GM18498 (cell line): ENCODE measurements around the gene LITAF.

Source experiments
- ATAC-seq: cut with Tn5 transposase; IDR thresholded peaks from one replicate; pipeline ENCODE4 v1.9.1; 2021; ENCODE audit warnings: mild to moderate bottlenecking, moderate library complexity; ENCODE audit not compliant: unreplicated experiment

LITAF gene

DNA sequence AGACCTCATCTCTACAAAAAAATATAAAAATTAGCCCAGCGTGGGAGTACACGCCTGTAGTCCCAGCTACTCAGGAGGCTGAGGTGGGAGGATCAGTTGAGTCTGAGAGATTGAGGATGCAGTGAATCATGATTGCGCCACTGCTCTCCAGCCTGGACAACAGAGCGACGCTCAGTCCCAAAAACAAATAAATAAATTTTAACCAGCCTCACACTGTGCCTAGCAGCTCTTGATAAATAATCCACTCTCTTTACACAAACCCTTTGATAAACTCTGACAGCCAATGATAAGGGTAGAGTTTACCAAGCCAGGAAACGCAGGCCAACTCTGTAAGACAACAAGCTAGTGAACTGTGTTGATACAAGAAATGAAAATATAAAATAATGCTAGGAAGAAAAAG lies 32.7 kb downstream of the LITAF start:
- no peak for ATAC-seq

DNA sequence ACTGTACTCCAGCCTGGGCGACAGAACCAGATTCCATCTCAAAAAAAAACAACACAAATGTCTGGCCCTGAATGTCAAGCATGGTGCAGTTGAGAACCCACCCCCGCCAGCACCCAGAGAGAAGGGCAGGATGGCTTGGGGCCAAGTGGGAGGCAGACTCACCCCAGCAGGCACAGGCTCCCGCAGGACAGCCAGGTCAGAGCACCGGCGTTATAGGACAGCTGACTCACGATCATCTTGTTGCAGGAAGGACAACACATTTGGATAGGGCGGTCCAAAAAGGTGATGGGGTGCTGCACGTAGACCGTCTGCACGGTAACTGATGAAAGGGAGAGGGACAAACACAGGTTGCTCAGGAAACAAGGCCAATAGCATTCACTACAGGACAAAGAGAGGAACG lies 33.3 kb downstream of the LITAF start:
- ATAC-seq, result no peak

DNA sequence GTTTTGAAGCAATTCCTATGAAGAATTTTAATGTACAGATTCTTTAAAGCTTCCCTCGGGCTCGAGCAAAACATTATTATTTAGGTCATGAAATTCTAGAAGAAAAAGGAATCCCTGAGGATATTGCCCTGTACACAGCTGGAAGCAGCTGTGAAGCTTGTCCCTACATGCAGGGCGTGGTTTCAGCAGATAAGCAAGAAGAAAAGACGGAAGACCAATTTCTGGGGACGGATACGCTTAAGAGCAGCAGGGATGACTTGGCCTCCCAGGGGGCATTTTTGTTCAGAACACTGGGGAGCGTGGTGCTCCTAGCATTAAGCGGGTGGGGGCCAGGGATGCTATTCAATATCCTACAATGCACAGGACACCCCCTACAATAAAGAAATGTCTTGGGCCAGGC lies 34.3 kb downstream of the LITAF start:
- no peak for ATAC-seq

DNA sequence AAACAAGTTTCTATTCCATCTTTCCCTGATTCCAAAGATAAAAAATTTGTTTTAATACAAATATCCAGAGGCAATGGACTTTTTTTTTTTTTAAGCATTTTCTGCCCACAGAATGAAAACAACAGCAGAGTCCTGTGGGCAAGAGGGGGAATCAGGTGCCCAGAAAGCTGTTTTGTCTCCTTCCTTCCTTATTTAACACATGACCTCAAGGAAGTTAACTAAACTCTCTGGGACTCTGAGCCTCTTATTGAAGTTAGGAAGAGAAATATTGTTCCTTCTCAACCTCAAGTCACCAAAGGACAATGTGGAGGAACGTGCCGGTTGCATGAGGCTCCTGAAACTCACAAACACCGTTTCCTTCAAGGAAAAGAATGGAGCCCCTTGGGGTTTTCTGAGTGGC lies 34.9 kb downstream of the LITAF start:
- no peak for ATAC-seq

DNA sequence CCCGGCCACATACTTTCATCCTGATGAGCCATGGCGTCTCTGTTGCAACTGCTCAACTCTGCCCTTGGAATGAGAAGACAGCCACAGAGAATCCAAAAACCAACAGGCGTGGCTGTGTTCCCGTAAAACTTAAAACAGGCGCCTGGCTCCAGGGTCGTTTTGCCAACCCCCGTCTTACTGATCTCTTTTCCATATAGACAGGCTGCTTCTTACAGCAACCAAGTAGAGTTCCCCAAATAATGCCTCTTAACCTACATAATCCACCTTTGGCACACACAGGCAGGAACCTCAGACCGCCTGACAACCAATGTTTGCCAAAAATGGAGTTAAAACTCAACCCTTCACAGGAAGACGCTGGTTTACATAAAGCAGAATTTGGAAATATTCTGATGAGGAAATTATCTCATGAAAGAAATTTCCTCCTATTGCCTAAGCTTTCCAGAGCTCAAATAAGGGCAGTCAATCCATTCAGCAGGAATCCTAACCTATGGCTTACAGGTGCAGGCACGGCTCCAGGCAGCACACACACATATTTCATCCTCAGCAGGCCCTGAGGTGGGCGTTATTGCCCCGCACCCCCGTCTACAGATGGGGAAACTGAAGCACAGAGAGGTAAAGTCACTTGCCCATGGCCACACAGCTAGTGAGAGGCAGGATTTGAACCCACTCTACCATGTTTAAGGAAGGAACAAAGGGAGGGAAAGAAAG lies 35.8 kb downstream of the LITAF start:
- no peak for ATAC-seq

DNA sequence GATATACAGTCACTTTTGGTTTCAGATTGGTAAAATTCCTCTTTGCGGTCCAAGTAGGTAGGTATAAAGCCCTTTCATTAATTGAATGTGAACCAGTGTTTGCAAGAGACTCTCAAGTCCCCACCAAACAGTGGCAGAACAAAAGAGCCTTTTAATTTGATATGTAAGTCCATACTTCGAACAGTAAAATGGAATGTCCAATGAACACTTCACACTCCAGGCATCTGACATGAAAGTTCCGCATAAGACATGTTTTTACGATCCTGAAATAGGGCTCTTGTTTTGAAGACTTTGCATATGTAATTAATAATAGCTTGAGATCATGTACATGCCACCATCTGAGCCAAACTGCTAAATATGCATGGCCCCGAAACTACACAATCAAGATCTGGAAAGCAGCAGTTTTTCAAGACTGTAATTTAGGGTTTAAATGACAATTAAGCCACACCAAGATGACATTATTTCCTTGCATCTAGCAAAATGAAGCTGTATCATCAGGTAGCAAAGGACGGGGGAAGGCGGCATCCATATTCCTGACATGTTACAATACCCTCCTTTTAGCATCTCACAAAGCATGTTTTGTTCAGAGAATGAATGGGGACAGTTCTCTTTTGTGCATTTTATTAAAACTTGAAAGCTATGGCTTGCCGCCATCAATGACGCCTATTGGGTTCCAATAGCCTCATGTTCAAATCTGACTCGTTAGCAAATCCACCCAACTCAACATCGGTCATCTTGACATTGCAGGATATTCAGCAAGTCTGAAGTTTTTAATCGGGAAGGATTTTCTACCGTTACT lies 39.4 kb downstream of the LITAF start:
- ATAC-seq, result no peak

DNA sequence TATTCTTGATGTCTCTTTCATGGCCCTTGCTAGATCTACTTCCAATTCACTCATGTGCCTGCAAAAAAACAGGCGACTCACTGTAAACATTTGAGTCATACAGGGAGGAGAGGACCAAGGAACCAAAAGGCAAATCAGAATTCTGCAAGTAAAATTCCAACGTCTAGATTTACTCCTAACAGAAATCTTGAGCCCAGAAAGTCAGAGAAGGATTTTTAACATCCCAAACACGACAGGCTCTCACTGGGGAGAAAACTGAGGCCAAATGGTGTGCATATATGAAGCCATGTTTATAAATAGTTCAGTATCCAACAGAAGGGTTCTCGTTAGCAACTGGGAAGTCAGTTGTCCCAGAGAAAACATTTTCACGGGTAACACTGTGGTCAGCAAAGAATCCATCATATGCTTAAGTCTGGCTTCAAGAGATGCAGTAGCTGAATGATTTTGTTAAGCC lies 40.1 kb downstream of the LITAF start:
- no peak for ATAC-seq

DNA sequence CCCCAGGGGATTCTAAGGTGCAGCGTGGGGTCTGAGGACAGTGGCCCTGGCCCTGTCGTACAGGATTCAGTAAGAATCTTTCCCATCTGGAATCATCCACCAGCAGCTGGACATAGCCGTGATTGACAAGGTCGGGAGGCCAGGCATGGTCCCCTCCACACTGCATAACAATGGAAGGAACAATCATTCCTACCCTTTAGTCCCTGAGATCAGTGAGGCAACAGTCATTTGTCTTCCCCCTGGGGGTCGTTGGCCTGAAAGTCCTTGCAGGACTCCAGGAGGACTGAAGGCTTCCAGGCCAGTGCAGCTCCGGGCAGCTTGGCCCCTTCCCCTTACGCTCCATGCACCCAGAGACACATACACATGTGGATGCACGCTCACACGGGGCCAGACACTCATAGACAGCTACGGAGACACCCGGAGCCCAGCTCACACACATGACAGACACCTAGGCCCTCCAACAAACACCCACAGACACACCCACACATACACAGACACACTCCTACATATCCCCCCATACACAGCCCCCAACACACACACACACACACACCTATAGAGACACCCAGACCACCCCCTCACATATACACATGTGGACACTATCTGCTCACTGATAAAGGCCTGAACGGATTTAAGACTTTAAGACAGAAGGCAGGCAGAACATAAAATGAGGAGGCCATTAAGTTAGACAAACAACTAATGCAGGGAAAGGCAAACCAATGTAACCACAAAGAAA lies 42.9 kb downstream of the LITAF start:
- ATAC-seq, result no peak

DNA sequence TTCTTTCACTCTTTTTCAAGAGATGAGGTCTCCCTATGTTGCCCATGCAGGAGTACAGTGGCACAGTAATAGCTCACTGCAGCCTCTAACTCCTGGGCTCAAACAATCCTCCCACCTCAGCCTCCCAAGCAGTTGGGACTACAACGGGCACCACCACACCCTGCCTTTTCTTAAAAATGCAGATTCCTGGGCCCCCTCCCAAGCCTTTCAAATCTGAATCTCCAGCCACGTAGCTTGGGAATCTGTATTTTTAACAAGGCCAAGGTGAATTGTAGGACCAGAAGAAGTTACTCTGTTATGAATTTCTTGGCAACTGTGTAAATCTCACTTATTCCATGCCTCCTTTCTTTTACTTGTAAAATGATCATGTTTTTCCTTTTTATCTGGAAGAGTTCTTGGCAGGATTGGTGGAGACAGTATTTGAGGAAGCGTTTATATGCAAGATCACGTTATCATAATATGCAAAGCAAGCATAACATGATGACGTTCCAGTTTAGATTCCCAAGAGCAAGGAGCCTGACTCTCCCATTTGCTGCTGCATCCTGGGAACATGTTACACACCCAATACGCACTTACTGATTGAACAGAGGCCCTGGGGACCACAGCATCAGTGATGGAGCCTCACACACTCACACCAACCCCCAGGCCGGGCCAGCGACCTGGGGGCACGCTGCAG lies 44.5 kb downstream of the LITAF start:
- no peak for ATAC-seq

DNA sequence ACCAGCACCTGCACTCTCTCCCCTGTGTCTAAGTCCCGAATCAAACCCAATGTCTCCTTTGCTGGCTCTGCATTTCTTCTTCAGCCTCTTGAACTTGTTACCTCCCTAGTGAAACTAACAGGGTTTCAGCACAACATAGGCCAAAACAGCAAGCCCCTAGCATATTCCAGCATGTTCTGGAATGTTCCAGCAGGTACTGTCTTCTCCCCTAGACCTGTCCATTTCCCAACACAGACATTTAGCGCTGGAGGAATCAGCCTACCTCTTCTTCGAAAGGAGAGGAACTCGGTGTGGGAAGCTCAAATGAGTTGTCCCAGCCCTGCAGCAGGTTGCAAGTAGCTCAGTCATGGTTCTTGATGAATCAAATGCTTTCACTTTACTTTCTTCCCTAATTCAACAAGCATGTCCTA lies 47.1 kb downstream of the LITAF start:
- ATAC-seq, result no peak

DNA sequence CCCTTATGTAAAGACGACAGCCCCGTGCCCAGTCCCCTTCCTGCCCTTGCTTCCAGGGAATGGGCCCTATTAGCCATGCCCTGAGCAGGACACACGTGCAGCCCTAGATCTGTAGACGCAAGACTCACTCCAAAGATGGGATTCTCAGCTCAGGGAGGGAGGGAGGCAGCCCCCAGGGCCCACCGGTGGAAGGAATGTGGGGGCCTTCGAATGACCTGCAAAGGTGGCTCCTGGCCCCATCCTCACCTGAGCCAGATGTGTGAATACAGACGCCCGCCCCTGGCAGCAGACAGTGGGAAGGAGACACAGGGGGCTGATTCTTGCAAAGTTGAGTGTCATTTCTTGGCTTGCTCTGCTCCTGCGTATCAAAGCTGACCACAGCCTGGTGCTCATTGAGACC lies 47.8 kb downstream of the LITAF start:
- no peak for ATAC-seq

DNA sequence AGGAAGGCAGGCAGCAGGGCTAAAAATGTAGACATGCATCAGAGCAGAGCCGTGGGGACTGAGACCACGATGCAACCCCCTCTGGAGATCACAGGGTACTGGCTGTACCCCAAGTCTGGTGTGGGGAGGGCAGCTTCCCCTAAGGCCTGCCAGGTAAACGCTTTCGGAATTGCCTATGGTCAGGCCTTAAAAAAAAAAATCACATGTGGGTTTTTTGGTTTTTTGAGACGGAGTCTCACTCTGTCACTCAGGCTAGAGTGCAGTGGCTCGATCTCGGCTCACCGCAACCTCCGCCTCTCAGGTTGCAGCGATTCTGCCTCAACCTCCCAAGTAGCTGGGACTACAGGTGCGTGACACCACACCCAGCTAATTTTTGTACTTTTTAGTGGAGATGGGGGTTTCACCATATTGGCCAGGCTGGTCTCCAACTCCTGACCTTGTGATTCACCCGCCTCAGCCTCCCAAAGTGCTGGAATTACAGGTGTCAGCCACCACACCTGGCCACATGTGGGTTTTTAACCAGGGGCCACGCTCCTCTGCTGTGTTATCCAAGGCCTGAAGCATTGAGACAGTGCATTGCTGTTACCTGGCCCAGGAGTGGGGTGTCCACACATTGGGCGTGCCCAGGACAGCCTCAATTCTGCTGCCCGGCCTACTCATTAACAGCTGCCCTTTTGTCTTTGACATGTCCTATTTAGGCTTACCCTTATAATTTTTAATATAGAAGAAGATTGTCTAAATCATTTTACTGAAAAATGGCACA lies 50.4 kb downstream of the LITAF start:
- no peak for ATAC-seq

DNA sequence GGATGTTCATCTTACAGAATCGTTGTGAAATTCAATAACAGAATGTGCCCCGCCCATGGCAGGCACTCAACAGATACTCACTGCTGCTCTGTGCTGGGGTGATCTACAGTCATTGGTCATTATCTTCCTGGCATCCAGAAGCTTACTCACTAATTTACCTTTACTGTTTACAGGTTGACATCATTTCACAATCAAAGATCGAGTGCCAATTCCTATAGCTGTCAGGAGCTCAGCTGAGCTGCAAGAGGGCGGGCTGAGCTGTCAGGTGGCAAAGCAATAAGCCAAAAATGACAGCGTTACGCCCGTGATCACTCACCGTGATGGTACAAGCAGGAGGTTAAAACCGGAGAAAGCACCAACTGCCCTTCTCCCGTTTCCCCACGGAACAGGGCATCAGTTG lies 51.2 kb downstream of the LITAF start:
- ATAC-seq, result no peak

DNA sequence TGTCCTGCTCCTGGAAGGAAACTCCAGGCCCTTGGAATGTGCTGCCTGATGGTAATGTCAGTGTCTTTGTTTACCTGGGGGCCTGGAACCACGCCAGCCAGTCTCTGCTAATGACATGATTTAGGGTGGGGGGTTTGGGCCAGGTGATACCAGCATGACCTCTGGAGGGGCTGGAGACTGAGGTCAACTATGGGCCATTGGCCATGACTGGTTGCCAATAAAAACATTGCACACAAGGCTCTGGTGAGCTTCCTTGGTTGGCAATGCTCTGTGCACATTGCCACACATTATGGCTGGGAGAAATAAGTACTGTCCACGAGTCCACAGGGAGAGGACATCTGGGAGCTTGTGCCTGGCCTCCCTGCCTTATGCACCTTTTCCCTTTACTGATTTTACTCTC lies 52.5 kb downstream of the LITAF start:
- ATAC-seq, result no peak

DNA sequence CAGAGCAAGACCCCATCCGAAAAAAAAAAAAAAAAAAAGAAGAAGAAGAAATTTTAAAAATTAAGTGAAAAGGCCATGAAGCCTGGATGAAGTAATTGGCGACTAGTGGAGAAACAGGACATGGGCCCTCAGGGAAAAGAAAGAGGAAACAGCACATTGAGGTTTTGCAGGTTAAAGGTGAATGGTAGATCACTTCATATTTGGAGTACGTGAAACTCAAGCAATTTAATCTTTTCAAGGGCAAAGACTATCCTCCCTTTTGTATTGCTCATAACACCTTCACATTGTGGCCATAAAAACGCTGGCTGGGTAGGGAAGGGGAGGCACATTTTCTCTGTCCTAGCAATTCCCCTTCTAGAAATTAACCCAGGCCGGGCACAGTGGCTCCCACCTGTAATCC lies 53.1 kb downstream of the LITAF start:
- ATAC-seq, result no peak

DNA sequence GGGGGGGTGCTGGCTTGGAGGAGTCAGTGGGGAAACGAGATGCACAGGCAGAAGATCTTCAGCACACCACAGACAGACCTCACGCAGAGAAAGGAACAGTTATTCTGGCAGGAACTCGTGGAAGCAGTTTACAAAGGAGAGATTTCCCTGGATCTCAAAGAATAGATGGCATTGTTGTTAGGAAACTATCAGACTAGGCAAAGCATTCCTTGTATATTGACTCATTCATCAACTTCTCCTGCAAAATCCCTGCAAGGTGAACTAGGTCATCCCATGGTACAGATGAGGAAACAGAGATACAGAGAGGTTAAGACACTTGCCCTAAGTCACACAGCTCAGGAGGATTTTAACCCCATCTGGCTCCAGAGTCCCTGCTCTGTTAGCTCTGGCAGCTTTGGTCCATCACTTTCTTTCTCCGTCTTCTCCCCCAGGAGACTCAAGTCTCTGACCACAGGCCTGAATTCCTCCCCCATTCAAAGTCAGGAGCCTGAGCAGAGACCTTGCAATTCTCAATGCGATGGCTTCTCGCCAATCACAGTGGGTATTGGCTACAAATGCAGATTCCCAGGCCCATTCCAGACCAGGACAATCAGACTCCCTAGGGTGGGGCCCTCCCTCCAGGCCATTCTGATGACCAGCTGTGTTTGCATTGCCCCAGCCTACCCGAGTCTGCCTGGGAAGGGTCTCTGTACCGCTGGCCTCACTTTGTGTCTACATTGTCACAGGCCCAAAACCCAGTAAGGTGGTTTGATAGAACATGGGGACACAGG lies 56.4 kb downstream of the LITAF start:
- no peak for ATAC-seq

DNA sequence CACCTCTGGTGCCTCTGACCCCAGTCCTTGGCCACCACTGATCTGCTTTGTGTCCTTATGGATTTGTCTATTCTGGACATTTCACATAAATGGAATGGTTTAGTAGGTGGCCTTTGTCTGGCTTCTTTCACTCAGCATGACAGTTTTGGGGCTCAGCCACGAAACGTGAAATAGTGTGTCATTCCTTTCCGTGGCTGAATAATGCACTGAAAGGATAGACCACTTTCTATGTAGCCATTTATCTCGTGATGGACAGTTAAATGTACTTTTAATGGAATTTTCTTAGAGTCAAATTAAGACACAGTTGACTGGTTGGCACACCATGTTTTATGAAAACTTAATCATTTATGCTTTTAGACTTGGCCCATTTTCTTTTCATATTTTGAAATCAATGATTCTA lies 57.4 kb downstream of the LITAF start:
- no peak for ATAC-seq

DNA sequence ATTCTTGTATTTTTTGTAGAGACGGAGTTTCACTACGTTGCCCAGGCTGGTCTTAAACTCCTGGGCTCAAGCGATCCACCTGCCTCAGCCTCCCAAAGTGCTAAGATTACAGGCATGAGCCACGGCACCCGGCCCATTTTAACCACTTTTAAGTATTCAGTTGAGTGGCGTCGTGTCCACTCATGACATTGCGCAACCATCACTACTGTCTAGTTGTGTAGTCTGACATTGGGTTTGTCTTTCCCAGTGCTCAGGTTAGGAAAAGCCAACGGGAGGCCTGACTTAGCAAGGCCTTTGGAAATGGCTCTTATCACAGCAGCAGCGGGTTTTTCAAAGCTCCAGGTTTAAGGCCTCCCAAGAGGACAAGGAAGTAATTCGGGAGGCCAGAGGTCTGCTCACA lies 58.7 kb downstream of the LITAF start:
- ATAC-seq, result no peak

DNA sequence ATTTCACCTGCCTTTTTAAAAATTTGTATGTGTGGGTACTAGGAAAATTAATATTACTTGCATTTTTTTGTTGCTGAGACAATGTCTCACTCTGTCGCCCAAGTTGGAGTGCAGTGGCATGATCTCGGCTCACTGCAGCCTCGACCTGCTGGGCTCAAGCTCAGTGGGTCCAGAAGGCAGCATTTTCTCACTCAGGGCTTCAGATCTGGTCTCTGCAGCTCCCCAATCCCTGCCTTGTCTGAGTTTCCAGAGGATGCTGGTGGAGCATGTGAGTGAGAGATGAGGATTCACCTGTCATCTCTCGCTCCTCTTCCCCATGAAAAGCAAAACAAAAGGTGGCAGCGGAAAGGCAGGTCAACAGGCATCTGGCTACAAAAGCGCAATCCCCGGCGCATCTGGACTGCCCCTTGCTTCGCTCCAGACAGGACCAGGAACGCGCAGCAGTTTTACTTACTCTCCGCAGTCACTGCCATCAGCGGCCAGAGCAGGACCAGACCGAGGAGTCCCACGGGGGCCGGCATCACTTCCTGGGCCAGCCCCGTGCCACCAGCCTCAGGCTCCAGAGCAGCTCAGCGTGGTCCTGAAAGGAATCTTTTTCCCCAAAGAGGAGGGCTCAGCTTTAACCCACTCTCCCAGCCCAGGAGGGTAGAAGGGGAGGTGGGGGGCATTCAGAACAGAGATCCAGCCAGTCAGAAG lies 59.9 kb downstream of the LITAF start:
- no peak for ATAC-seq
